ENCODE results near the gene BRIX1.
"Not testable (repeated sequence)": the region's sequence is repeated elsewhere in the genome, so short reads cannot be mapped to it uniquely, and the experiment has no call there.

Gene BRIX1

GRCh38 chr5:34913072-34913471 lies 2.4 kb upstream of the BRIX1 start:
- H3K27me3 ChIP-seq (replicated peaks; ENCODE audit: control insufficient read depth, insufficient read depth, low read length, poor library complexity, severe bottlenecking), result no peaks in the 10 kb centered on the region
- H3K27ac ChIP-seq (ENCODE audit: insufficient read depth, low read length, poor library complexity, severe bottlenecking), result no peak overlapping the region
- H3K4me3 ChIP-seq (ENCODE audit: insufficient read depth, low read depth, low read length, poor library complexity, severe bottlenecking), result no peak overlapping the region
- peaks cover 19% of the 10 kb centered on the region for H3K4me1 ChIP-seq (ENCODE audit: control insufficient read depth, insufficient read depth, low read length, poor library complexity, severe bottlenecking)
- no peaks in the 10 kb centered on the region for H3K9me3 ChIP-seq (ENCODE audit: control insufficient read depth, low read length)
- DNase-seq, result no peak
- H3K36me3 ChIP-seq (ENCODE audit: control insufficient read depth, insufficient read depth, low read length), result peaks cover 18% of the 10 kb centered on the region

GRCh38 chr5:34914671-34915138 lies 806 bp upstream of the BRIX1 start:
- no peaks in the 10 kb centered on the region for H3K27me3 ChIP-seq (replicated peaks; ENCODE audit: control insufficient read depth, insufficient read depth, low read length, poor library complexity, severe bottlenecking)
- peaks cover 19% of the 10 kb centered on the region for H3K4me1 ChIP-seq (ENCODE audit: control insufficient read depth, insufficient read depth, low read length, poor library complexity, severe bottlenecking)
- peak overlapping the region; percentile 77 for H3K27ac ChIP-seq (ENCODE audit: insufficient read depth, low read length, poor library complexity, severe bottlenecking)
- DNase-seq, result peak in 2 of 3 donors; percentile 5
- peaks cover 20% of the 10 kb centered on the region for H3K36me3 ChIP-seq (ENCODE audit: control insufficient read depth, insufficient read depth, low read length)
- H3K4me3 ChIP-seq (ENCODE audit: insufficient read depth, low read depth, low read length, poor library complexity, severe bottlenecking), result peak overlapping the region; percentile 78
- H3K9me3 ChIP-seq (ENCODE audit: control insufficient read depth, low read length), result no peaks in the 10 kb centered on the region

- peaks cover 26% of the 10 kb centered on the region for H3K36me3 ChIP-seq (ENCODE audit: control insufficient read depth, insufficient read depth, low read length)
- peak overlapping the region; percentile 77 for H3K27ac ChIP-seq (ENCODE audit: insufficient read depth, low read length, poor library complexity, severe bottlenecking)
- H3K4me1 ChIP-seq (ENCODE audit: control insufficient read depth, insufficient read depth, low read length, poor library complexity, severe bottlenecking), result peaks cover 19% of the 10 kb centered on the region
- H3K27me3 ChIP-seq (replicated peaks; ENCODE audit: control insufficient read depth, insufficient read depth, low read length, poor library complexity, severe bottlenecking), result no peaks in the 10 kb centered on the region
- DNase-seq, result no peak
- H3K9me3 ChIP-seq (ENCODE audit: control insufficient read depth, low read length), result no peaks in the 10 kb centered on the region
- peak overlapping the region; percentile 78 for H3K4me3 ChIP-seq (ENCODE audit: insufficient read depth, low read depth, low read length, poor library complexity, severe bottlenecking)
These were observed 313 bp downstream of the BRIX1 start for GRCh38 chr5:34915856-34916192.

- Histone ChIP-seq H3K27me3 (replicated peaks; ENCODE audit: control insufficient read depth, insufficient read depth, low read length, poor library complexity, severe bottlenecking) (no peaks in the 10 kb centered on the region), H3K27ac (ENCODE audit: insufficient read depth, low read length, poor library complexity, severe bottlenecking) (peak overlapping the region; percentile 77), H3K36me3 (ENCODE audit: control insufficient read depth, insufficient read depth, low read length) (peaks cover 27% of the 10 kb centered on the region), H3K4me3 (ENCODE audit: insufficient read depth, low read depth, low read length, poor library complexity, severe bottlenecking) (peak overlapping the region; percentile 78), H3K4me1 (ENCODE audit: control insufficient read depth, insufficient read depth, low read length, poor library complexity, severe bottlenecking) (peaks cover 19% of the 10 kb centered on the region), H3K9me3 (ENCODE audit: control insufficient read depth, low read length) (no peaks in the 10 kb centered on the region)
- DNase-seq, result no peak
These were observed 1.0 kb downstream of the BRIX1 start for GRCh38 chr5:34916518-34916917.

- no peaks in the 10 kb centered on the region for H3K9me3 ChIP-seq (ENCODE audit: control insufficient read depth, low read length)
- DNase-seq, result no peak
- H3K27me3 ChIP-seq (replicated peaks; ENCODE audit: control insufficient read depth, insufficient read depth, low read length, poor library complexity, severe bottlenecking), result no peaks in the 10 kb centered on the region
- peaks cover 19% of the 10 kb centered on the region for H3K4me1 ChIP-seq (ENCODE audit: control insufficient read depth, insufficient read depth, low read length, poor library complexity, severe bottlenecking)
- H3K36me3 ChIP-seq (ENCODE audit: control insufficient read depth, insufficient read depth, low read length), result peaks cover 31% of the 10 kb centered on the region
- H3K4me3 ChIP-seq (ENCODE audit: insufficient read depth, low read depth, low read length, poor library complexity, severe bottlenecking), result no peak overlapping the region
- no peak overlapping the region for H3K27ac ChIP-seq (ENCODE audit: insufficient read depth, low read length, poor library complexity, severe bottlenecking)
These were observed 2.5 kb downstream of the BRIX1 start for GRCh38 chr5:34918025-34918424.

GRCh38 chr5:34919077-34919476 lies 3.6 kb downstream of the BRIX1 start:
- Histone ChIP-seq H3K36me3 (ENCODE audit: control insufficient read depth, insufficient read depth, low read length) (peaks cover 41% of the 10 kb centered on the region), H3K4me3 (ENCODE audit: insufficient read depth, low read depth, low read length, poor library complexity, severe bottlenecking) (no peak overlapping the region), H3K9me3 (ENCODE audit: control insufficient read depth, low read length) (no peaks in the 10 kb centered on the region), H3K27me3 (replicated peaks; ENCODE audit: control insufficient read depth, insufficient read depth, low read length, poor library complexity, severe bottlenecking) (no peaks in the 10 kb centered on the region), H3K4me1 (ENCODE audit: control insufficient read depth, insufficient read depth, low read length, poor library complexity, severe bottlenecking) (peaks cover 19% of the 10 kb centered on the region), H3K27ac (ENCODE audit: insufficient read depth, low read length, poor library complexity, severe bottlenecking) (no peak overlapping the region)
- no peak for DNase-seq

GRCh38 chr5:34923256-34923655 lies 7.7 kb downstream of the BRIX1 start:
- not testable (repeated sequence) for H3K4me1 ChIP-seq (ENCODE audit: control insufficient read depth, insufficient read depth, low read length, poor library complexity, severe bottlenecking); H3K4me3 ChIP-seq (ENCODE audit: insufficient read depth, low read depth, low read length, poor library complexity, severe bottlenecking); H3K27ac ChIP-seq (ENCODE audit: insufficient read depth, low read length, poor library complexity, severe bottlenecking); DNase-seq; H3K27me3 ChIP-seq (replicated peaks; ENCODE audit: control insufficient read depth, insufficient read depth, low read length, poor library complexity, severe bottlenecking); H3K9me3 ChIP-seq (ENCODE audit: control insufficient read depth, low read length)
- peaks cover 67% of the 10 kb centered on the region for H3K36me3 ChIP-seq (ENCODE audit: control insufficient read depth, insufficient read depth, low read length)

- Histone ChIP-seq H3K4me3 (ENCODE audit: insufficient read depth, low read depth, low read length, poor library complexity, severe bottlenecking) (no peak overlapping the region), H3K9me3 (ENCODE audit: control insufficient read depth, low read length) (no peaks in the 10 kb centered on the region), H3K27ac (ENCODE audit: insufficient read depth, low read length, poor library complexity, severe bottlenecking) (no peak overlapping the region), H3K27me3 (replicated peaks; ENCODE audit: control insufficient read depth, insufficient read depth, low read length, poor library complexity, severe bottlenecking) (no peaks in the 10 kb centered on the region), H3K4me1 (ENCODE audit: control insufficient read depth, insufficient read depth, low read length, poor library complexity, severe bottlenecking) (peaks cover 3% of the 10 kb centered on the region), H3K36me3 (ENCODE audit: control insufficient read depth, insufficient read depth, low read length) (peaks cover 66% of the 10 kb centered on the region)
- no peak for DNase-seq
These were observed 8.4 kb downstream of the BRIX1 start for GRCh38 chr5:34923694-34924461.

GRCh38 chr5:34924462-34924765 lies 8.9 kb downstream of the BRIX1 start:
- Histone ChIP-seq H3K4me1 (ENCODE audit: control insufficient read depth, insufficient read depth, low read length, poor library complexity, severe bottlenecking) (peaks cover 4% of the 10 kb centered on the region), H3K27ac (ENCODE audit: insufficient read depth, low read length, poor library complexity, severe bottlenecking) (no peak overlapping the region), H3K36me3 (ENCODE audit: control insufficient read depth, insufficient read depth, low read length) (peaks cover 65% of the 10 kb centered on the region), H3K27me3 (replicated peaks; ENCODE audit: control insufficient read depth, insufficient read depth, low read length, poor library complexity, severe bottlenecking) (no peaks in the 10 kb centered on the region), H3K9me3 (ENCODE audit: control insufficient read depth, low read length) (no peaks in the 10 kb centered on the region), H3K4me3 (ENCODE audit: insufficient read depth, low read depth, low read length, poor library complexity, severe bottlenecking) (no peak overlapping the region)
- no peak for DNase-seq

- Histone ChIP-seq H3K27me3 (replicated peaks; ENCODE audit: control insufficient read depth, insufficient read depth, low read length, poor library complexity, severe bottlenecking) (no peaks in the 10 kb centered on the region), H3K4me1 (ENCODE audit: control insufficient read depth, insufficient read depth, low read length, poor library complexity, severe bottlenecking) (peaks cover 11% of the 10 kb centered on the region), H3K27ac (ENCODE audit: insufficient read depth, low read length, poor library complexity, severe bottlenecking) (no peak overlapping the region), H3K4me3 (ENCODE audit: insufficient read depth, low read depth, low read length, poor library complexity, severe bottlenecking) (no peak overlapping the region), H3K9me3 (ENCODE audit: control insufficient read depth, low read length) (no peaks in the 10 kb centered on the region), H3K36me3 (ENCODE audit: control insufficient read depth, insufficient read depth, low read length) (peaks cover 45% of the 10 kb centered on the region)
- DNase-seq, result no peak
These were observed 10.9 kb downstream of the BRIX1 start for GRCh38 chr5:34926318-34926888.

All from effector memory CD4-positive, alpha-beta T cell (primary cell).